ENCODE data around the gene HHAT. TPM values are rescaled to one million over a fixed set of nuclear protein-coding genes. Genes with fewer than 3 reads are reported as not detected.

HHAT gene
- polyA plus RNA-seq, 2 of the 4 experiments (the other 2 are of a cell fraction), result 3.8 to 4.5 TPM

DNA sequence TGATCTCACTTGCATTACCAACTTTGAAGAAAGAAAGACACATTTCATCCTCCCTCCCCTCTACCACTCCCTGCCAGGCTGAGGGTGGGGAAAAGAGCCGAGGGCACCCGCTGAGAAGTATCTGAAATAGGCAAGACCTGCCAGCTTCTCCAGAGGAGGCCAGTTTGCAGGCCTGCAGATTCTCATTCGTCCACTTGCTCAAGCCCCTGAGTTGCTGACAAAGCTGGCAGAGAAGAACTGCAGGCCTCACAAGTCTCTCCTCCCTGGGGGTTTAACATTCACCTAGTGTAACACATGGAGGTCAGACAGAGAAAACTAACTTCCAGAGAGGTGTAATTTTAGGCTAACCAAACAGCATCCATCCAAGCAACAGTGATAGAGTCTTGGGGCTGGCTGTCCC is 376.4 kb downstream of the HHAT start:
- TF ChIP-seq NFE2L2 (conservative IDR thresholded peaks at IDR 0.05; ENCODE audit: low read length) (no peak), POLR2AphosphoS2 (conservative IDR thresholded peaks at IDR 0.05; ENCODE audit: low read length) (no peak), EHMT2 (IDR thresholded peaks at IDR 0.05; ENCODE audit: low read depth) (no peak), GATA3 (IDR thresholded peaks at IDR 0.05; ENCODE audit: borderline replicate concordance) (no peak), ATOH8 (CRISPR knock-in tag; IDR thresholded peaks at IDR 0.05; ENCODE audit: low read depth) (no peak), ZNF302 (CRISPR knock-in tag; IDR thresholded peaks at IDR 0.05) (no peak), RFX5 (IDR thresholded peaks at IDR 0.05) (no peak), RAD21 (conservative IDR thresholded peaks at IDR 0.05 in 1 of 2, IDR thresholded peaks at IDR 0.05 in 1 of 2) (no peak), KDM1A (IDR thresholded peaks at IDR 0.05; ENCODE audit: low read depth) (no peak), ESRRA (IDR thresholded peaks at IDR 0.05; ENCODE audit: borderline replicate concordance, low read length) (no peak), FOSB (CRISPR knock-in tag; IDR thresholded peaks at IDR 0.05) (no peak), HES2 (IDR thresholded peaks at IDR 0.05) (no peak), CTCF (IDR thresholded peaks at IDR 0.05) (no peak), FOXS1 (CRISPR knock-in tag; IDR thresholded peaks at IDR 0.05) (no peak), RARB (CRISPR knock-in tag; IDR thresholded peaks at IDR 0.05) (no peak), CHD4 (IDR thresholded peaks at IDR 0.05; ENCODE audit: borderline replicate concordance) (no peak), PHF8 (IDR thresholded peaks at IDR 0.05; ENCODE audit: borderline replicate concordance, low read depth) (no peak)
- TF ChIP-seq, protein P1, sequence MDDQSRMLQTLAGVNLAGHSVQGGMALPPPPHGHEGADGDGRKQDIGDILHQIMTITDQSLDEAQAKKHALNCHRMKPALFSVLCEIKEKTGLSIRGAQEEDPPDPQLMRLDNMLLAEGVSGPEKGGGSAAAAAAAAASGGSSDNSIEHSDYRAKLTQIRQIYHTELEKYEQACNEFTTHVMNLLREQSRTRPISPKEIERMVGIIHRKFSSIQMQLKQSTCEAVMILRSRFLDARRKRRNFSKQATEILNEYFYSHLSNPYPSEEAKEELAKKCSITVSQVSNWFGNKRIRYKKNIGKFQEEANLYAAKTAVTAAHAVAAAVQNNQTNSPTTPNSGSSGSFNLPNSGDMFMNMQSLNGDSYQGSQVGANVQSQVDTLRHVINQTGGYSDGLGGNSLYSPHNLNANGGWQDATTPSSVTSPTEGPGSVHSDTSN (IDR thresholded peaks at IDR 0.05), result no peak
- TF ChIP-seq, protein P2, sequence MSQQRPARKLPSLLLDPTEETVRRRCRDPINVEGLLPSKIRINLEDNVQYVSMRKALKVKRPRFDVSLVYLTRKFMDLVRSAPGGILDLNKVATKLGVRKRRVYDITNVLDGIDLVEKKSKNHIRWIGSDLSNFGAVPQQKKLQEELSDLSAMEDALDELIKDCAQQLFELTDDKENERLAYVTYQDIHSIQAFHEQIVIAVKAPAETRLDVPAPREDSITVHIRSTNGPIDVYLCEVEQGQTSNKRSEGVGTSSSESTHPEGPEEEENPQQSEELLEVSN (IDR thresholded peaks at IDR 0.05; ENCODE audit: borderline replicate concordance, low read depth), result no peak
- POLR2A ChIA-PET, result no interaction called here
- H3K9me3 ChIP-seq, result 0 out of 3 replicates have a peak, but pooled peaks cover 3% of the 10 kb centered on the region
- FAIRE-seq (no peak), DNase-seq (ENCODE audit: low read depth in 1 of 2, low spot score in 1 of 2) (no peak), ATAC-seq (no peak)
- peaks cover 30% of the 10 kb centered on the region for H3K4me1 ChIP-seq
- no peak overlapping the region for H3K4me2 ChIP-seq
- H3K4me3 ChIP-seq, result no peak overlapping the region
- 86% methylated on average over 3 of the region's 3 CpGs for WGBS (ENCODE audit: missing lambda C conversion rate)
- H3K27ac ChIP-seq, result peak overlapping the region in 1 of 2 experiments; percentile 49; a peak in 1 of 6 replicates
- CTCF ChIA-PET, result interaction anchor here (1.4 kb wide), 1 partner anchor 21 kb away, joined by 6 read pairs; no protein-coding TSS in a partner anchor

DNA sequence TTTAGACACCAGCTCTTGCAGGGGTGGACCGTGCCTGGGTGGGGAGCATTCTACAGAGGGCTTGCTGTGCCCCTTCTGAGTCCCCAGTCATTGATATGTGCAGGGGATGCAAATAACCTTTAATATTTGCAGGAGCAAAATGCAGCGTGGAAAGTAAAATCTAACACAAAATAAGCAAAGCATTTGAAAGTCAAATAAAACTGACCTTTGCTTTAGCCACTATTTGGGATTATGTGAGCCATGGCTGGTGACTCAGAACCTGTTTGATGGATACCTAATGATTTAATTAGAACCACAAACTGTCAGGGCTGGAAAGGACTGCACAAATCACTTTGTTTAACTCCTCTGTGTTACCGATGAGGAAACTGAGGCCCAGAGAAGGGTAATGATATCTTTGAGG is 377.5 kb downstream of the HHAT start:
- peak overlapping the region in 1 of 2 experiments; percentile 49; a peak in 2 of 6 replicates for H3K27ac ChIP-seq
- H3K4me3 ChIP-seq, result no peak overlapping the region
- ATAC-seq (no peak), DNase-seq (ENCODE audit: low read depth in 1 of 2, low spot score in 1 of 2) (no peak), FAIRE-seq (no peak)
- H3K4me2 ChIP-seq, result peak overlapping the region; percentile 43
- H3K4me1 ChIP-seq, result peaks cover 26% of the 10 kb centered on the region
- no peak for TF ChIP-seq MAFK (IDR thresholded peaks at IDR 0.05; ENCODE audit: partially characterized antibody)
- TF ChIP-seq ZNF302 (CRISPR knock-in tag; IDR thresholded peaks at IDR 0.05), result no peak
- no peak for TF ChIP-seq RFX5 (IDR thresholded peaks at IDR 0.05)
- TF ChIP-seq REST (IDR thresholded peaks at IDR 0.05), result no peak
- TF ChIP-seq RCOR1 (IDR thresholded peaks at IDR 0.05; ENCODE audit: low read depth, low read length), result no peak
- no peak for TF ChIP-seq JUNB (IDR thresholded peaks at IDR 0.05)
- TF ChIP-seq NFE2L2 (conservative IDR thresholded peaks at IDR 0.05; ENCODE audit: low read length), result no peak
- CTCF ChIA-PET, result interaction anchor here (1.4 kb wide), 1 partner anchor 20 kb away, joined by 6 read pairs; no protein-coding TSS in a partner anchor
- 60% methylated on average over 3 of the region's 3 CpGs for WGBS (ENCODE audit: missing lambda C conversion rate)
- POLR2A ChIA-PET, result no interaction called here
- 0 out of 3 replicates have a peak, but pooled peaks cover 3% of the 10 kb centered on the region for H3K9me3 ChIP-seq
